ENCODE data around the gene IER5. TPM values are rescaled to one million over a fixed set of nuclear protein-coding genes. Genes with fewer than 3 reads are reported as not detected.

IER5 gene
- total and polyA plus RNA-seq, 2 of the 13 experiments (the other 11 are each of a cell fraction or from before 2014, with no cell fraction given): 2.5 to 3.5 TPM

DNA sequence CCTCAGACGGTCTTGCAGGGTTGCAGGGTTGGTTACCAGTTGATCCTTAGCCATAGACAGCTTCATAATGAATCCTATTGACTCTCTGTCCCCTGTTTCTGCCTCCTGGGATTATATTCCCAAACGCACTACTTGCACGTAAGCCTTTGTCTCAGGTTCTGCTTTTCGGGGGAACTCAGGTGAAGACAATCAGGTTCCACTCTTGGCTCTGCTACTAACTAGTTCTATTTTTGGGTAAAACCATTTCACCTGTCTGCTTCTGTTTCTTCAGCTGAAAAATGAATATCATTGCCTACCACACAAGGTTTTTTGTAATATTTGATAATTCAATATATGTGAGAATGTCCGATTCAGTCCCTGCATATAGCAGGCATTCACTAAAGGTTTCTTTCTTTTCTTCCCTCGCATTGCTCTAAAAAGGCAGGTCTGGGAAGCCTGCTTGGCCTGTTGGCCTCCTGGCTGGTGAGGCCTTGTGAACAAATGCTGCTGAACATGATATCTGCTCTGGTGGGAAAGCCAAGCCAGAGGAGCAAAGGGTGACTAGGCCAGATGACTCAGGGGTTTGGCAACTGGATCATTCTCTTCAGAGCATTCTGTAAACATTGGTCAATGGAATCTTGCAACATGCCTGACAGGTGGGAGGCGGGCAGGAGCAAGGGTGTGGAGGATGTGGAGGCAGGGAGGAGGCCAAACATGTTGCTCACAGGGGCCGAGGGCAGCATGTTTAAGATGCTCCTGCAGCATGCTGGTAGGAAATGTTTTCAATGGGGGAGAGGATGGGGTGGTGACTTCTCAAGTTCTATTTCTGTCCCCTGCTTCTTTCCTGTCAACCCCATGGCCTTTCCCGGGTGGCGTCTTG lies 23.8 kb downstream of the IER5 start (continued):
- 0 out of 2 replicates have a peak, but pooled peaks have one; percentile 33 for TF ChIP-seq ZNF780A (CRISPR knock-in tag; IDR thresholded peaks at IDR 0.05)
- TF ChIP-seq ZFP82 (CRISPR knock-in tag; IDR thresholded peaks at IDR 0.05; ENCODE audit: borderline replicate concordance): peak; percentile 60; the same call in 1 of the 2 replicates
- TF ChIP-seq, protein P1, sequence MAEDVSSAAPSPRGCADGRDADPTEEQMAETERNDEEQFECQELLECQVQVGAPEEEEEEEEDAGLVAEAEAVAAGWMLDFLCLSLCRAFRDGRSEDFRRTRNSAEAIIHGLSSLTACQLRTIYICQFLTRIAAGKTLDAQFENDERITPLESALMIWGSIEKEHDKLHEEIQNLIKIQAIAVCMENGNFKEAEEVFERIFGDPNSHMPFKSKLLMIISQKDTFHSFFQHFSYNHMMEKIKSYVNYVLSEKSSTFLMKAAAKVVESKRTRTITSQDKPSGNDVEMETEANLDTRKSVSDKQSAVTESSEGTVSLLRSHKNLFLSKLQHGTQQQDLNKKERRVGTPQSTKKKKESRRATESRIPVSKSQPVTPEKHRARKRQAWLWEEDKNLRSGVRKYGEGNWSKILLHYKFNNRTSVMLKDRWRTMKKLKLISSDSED (CRISPR knock-in tag; IDR thresholded peaks at IDR 0.05): no peak
- TF ChIP-seq MEIS1 (CRISPR knock-in tag; IDR thresholded peaks at IDR 0.05; ENCODE audit: borderline replicate concordance): peak; percentile 90
- TF ChIP-seq MAFF (IDR thresholded peaks at IDR 0.05; ENCODE audit: low read depth, low read length): peak; percentile 87
- peak; percentile 90; the same call in 1 of the 2 replicates for TF ChIP-seq ZNF292 (CRISPR knock-in tag; IDR thresholded peaks at IDR 0.05; ENCODE audit: borderline replicate concordance, low read depth)
- TF ChIP-seq RFXAP (CRISPR knock-in tag; IDR thresholded peaks at IDR 0.05; ENCODE audit: borderline replicate concordance): peak; percentile 79; the same call in 1 of the 2 replicates
- TF ChIP-seq, protein P2, sequence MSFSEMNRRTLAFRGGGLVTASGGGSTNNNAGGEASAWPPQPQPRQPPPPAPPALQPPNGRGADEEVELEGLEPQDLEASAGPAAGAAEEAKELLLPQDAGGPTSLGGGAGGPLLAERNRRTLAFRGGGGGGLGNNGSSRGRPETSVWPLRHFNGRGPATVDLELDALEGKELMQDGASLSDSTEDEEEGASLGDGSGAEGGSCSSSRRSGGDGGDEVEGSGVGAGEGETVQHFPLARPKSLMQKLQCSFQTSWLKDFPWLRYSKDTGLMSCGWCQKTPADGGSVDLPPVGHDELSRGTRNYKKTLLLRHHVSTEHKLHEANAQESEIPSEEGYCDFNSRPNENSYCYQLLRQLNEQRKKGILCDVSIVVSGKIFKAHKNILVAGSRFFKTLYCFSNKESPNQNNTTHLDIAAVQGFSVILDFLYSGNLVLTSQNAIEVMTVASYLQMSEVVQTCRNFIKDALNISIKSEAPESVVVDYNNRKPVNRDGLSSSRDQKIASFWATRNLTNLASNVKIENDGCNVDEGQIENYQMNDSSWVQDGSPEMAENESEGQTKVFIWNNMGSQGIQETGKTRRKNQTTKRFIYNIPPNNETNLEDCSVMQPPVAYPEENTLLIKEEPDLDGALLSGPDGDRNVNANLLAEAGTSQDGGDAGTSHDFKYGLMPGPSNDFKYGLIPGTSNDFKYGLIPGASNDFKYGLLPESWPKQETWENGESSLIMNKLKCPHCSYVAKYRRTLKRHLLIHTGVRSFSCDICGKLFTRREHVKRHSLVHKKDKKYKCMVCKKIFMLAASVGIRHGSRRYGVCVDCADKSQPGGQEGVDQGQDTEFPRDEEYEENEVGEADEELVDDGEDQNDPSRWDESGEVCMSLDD (CRISPR knock-in tag; IDR thresholded peaks at IDR 0.05; ENCODE audit: borderline replicate concordance): no peak; the same call in 1 of the 2 replicates
- no peak for TF ChIP-seq TMF1 (CRISPR knock-in tag; IDR thresholded peaks at IDR 0.05; ENCODE audit: low read depth)
- peak; percentile 32; the same call in 1 of the 2 replicates for TF ChIP-seq TCF7 (IDR thresholded peaks at IDR 0.05; ENCODE audit: low read depth)
- peak; percentile 82; the same call in 1 of the 2 replicates for TF ChIP-seq ESRRA (CRISPR knock-in tag; IDR thresholded peaks at IDR 0.05; ENCODE audit: low read depth)
- TF ChIP-seq, protein P3, sequence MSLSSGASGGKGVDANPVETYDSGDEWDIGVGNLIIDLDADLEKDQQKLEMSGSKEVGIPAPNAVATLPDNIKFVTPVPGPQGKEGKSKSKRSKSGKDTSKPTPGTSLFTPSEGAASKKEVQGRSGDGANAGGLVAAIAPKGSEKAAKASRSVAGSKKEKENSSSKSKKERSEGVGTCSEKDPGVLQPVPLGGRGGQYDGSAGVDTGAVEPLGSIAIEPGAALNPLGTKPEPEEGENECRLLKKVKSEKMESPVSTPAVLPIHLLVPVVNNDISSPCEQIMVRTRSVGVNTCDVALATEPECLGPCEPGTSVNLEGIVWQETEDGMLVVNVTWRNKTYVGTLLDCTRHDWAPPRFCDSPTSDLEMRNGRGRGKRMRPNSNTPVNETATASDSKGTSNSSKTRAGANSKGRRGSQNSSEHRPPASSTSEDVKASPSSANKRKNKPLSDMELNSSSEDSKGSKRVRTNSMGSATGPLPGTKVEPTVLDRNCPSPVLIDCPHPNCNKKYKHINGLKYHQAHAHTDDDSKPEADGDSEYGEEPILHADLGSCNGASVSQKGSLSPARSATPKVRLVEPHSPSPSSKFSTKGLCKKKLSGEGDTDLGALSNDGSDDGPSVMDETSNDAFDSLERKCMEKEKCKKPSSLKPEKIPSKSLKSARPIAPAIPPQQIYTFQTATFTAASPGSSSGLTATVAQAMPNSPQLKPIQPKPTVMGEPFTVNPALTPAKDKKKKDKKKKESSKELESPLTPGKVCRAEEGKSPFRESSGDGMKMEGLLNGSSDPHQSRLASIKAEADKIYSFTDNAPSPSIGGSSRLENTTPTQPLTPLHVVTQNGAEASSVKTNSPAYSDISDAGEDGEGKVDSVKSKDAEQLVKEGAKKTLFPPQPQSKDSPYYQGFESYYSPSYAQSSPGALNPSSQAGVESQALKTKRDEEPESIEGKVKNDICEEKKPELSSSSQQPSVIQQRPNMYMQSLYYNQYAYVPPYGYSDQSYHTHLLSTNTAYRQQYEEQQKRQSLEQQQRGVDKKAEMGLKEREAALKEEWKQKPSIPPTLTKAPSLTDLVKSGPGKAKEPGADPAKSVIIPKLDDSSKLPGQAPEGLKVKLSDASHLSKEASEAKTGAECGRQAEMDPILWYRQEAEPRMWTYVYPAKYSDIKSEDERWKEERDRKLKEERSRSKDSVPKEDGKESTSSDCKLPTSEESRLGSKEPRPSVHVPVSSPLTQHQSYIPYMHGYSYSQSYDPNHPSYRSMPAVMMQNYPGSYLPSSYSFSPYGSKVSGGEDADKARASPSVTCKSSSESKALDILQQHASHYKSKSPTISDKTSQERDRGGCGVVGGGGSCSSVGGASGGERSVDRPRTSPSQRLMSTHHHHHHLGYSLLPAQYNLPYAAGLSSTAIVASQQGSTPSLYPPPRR (CRISPR knock-in tag; IDR thresholded peaks at IDR 0.05; ENCODE audit: borderline replicate concordance): peak; percentile 86
- TF ChIP-seq CBFB (CRISPR knock-in tag; IDR thresholded peaks at IDR 0.05): peak; percentile 74
- TF ChIP-seq, protein P4, sequence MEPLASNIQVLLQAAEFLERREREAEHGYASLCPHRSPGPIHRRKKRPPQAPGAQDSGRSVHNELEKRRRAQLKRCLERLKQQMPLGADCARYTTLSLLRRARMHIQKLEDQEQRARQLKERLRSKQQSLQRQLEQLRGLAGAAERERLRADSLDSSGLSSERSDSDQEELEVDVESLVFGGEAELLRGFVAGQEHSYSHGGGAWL (CRISPR knock-in tag; IDR thresholded peaks at IDR 0.05): peak; percentile 67; the same call in 1 of the 2 replicates
- peak; percentile 83; the same call in 1 of the 2 replicates for TF ChIP-seq NCOR1 (IDR thresholded peaks at IDR 0.05; ENCODE audit: borderline replicate concordance, low read length)
- no peak for TF ChIP-seq CENPX (CRISPR knock-in tag; IDR thresholded peaks at IDR 0.05)
